ENCODE results near the gene PSMC1.

- TF ChIP-seq BHLHE40 (IDR thresholded peaks at IDR 0.05; ENCODE audit: low read depth, low read length) (no peak), POLR2A (IDR thresholded peaks at IDR 0.05; ENCODE audit: low read depth, low read length) (no peak), RAD21 (IDR thresholded peaks at IDR 0.05; ENCODE audit: low read length) (no peak)
- TF ChIP-seq, protein P1, sequence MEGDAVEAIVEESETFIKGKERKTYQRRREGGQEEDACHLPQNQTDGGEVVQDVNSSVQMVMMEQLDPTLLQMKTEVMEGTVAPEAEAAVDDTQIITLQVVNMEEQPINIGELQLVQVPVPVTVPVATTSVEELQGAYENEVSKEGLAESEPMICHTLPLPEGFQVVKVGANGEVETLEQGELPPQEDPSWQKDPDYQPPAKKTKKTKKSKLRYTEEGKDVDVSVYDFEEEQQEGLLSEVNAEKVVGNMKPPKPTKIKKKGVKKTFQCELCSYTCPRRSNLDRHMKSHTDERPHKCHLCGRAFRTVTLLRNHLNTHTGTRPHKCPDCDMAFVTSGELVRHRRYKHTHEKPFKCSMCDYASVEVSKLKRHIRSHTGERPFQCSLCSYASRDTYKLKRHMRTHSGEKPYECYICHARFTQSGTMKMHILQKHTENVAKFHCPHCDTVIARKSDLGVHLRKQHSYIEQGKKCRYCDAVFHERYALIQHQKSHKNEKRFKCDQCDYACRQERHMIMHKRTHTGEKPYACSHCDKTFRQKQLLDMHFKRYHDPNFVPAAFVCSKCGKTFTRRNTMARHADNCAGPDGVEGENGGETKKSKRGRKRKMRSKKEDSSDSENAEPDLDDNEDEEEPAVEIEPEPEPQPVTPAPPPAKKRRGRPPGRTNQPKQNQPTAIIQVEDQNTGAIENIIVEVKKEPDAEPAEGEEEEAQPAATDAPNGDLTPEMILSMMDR (conservative IDR thresholded peaks at IDR 0.05; ENCODE audit: low read depth, low read length) = no peak
Measured at GRCh38 chr14:90304502-90304901, 48.1 kb downstream of the PSMC1 start.

Measured in IMR-90 (cell line).